ENCODE results near the gene TMSB15A.
A peak's percentile ranks its signal among the peaks of the same experiment; 100 is the strongest.
"Not testable (repeated sequence)": the region's sequence is repeated elsewhere in the genome, so short reads cannot be mapped to it uniquely, and the experiment has no call there.

Gene TMSB15A

GRCh38 chrX:102515975-102516941, at the start of gene TMSB15A:
Gene TMSB15A (minus strand): TSS chrX:102516739.
- H3K9ac ChIP-seq = peak within 1 kb of the TSS; percentile 2 to 81 (median 76); a peak in 20 of 22 replicates

DNA sequence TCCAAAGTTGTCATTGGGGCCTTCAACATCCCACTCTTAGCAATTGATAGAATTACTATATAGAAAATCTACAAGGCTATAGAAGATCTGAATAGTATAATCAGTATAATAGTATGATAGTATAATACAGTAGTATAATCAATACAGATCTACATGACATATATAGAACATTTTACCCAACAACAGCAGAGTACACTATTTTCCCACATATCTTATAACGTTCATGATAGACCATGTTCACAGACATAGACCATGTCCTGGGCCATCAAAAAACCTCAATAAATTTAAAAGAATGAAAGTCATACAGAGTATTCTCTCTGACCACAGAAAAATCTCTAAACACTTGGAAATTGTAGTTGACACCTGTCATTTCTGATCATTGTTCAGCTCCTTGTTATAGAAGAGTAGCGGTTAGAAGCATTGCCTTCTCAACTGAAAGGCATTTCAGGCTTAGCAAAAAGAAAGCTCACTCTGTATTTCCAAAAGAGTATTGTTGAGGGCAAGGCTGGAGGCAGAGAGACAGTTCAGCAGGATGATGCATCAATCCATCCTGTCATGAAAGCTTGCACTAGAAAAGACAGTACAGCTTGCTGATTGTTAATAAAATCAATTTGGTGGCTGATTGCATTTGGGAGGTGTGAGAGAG, 44.0 kb upstream of the TMSB15A start:
- Histone ChIP-seq H3K9ac (no peak overlapping the region), H3K36me3 (no peaks in the 10 kb centered on the region), H3K27ac (no peak overlapping the region), H4K20me1 (no peaks in the 10 kb centered on the region), H3K4me1 (no peaks in the 10 kb centered on the region), H3K4me2 (no peak overlapping the region), H3K4me3 (no peak overlapping the region), H3K9me3 (replicated peaks in 1 of 11) (no peaks in the 10 kb centered on the region), H3K27me3 (no peaks in the 10 kb centered on the region)
- TF ChIP-seq Cebpa-rat (IDR thresholded peaks at IDR 0.05) = no peak

More at GRCh38 chrX:102515975-102516941, at the start of gene TMSB15A:
- peak within 1 kb of the TSS in 8 of 11 experiments; percentile 65 to 77 (median 72); a peak in 14 of 22 replicates for H3K27ac ChIP-seq
- TF ChIP-seq Cebpa-rat (IDR thresholded peaks at IDR 0.05) = no peak
- H4K20me1 ChIP-seq = no peaks in the 10 kb centered on the region
- H3K9me3 ChIP-seq (replicated peaks in 1 of 11) = peaks cover 0 to 5% (median 0%) of the 10 kb centered on the region in 11 experiments; a peak in 1 of 22 replicates
- H3K36me3 ChIP-seq = peaks cover 0 to 20% (median 0%) of the 10 kb centered on the region in 11 experiments; a peak in 5 of 22 replicates
- peaks cover 0 to 7% (median 0%) of the 10 kb centered on the region in 10 experiments; a peak in 2 of 20 replicates for H3K4me1 ChIP-seq
- H3K4me3 ChIP-seq = peak within 1 kb of the TSS; percentile 51 to 70 (median 64)
- H3K4me2 ChIP-seq = peak within 1 kb of the TSS; percentile 65 to 92 (median 79)
- peaks cover 0 to 7% (median 0%) of the 10 kb centered on the region in 11 experiments; a peak in 3 of 22 replicates for H3K27me3 ChIP-seq

DNA sequence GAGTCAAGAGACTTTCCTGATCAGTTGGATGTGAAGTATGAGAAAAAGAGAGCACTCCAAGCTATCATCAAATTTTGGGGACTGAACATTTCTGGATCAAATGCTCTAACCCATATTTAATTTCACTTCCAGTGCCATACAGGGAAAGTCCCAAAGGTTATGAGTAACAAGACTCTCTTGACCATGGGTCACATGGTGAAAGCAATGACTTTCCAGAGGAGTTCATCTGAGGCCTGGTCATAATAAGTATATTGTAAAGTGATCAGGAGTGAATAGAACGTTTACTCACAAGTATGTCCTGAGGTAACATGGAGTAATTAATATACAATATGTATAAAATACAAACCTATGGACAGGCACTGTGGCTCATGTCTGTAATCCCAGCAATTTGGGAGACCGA, 42.1 kb upstream of the TMSB15A start:
- Histone ChIP-seq H3K27ac (no peak overlapping the region), H3K36me3 (no peaks in the 10 kb centered on the region), H3K9me3 (replicated peaks in 1 of 11) (no peaks in the 10 kb centered on the region), H4K20me1 (no peaks in the 10 kb centered on the region), H3K9ac (no peak overlapping the region), H3K4me1 (no peaks in the 10 kb centered on the region), H3K4me2 (no peak overlapping the region), H3K27me3 (no peaks in the 10 kb centered on the region; a peak in 2 of 22 replicates), H3K4me3 (no peak overlapping the region)
- no peak for TF ChIP-seq Cebpa-rat (IDR thresholded peaks at IDR 0.05)

DNA sequence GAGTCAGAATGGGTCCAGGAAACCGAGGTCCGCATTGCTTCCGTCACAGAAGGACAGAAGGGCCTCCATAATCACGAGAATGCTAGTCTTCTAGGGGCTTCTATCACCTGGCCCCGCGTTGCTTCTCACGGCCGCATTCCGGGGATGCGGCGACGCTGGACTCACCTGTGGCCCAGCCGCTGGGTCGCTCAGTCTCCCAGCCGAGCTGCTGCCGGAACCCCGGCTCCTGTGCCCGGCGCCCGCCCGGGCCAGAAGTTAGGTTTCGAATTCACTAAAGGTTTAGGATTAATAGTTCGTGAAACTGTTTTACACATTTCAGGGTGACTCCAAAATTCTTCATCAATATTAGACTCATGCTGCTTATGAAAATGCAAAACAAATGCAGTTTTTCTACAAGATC, 31.7 kb upstream of the TMSB15A start:
- H3K4me3 ChIP-seq = no peak overlapping the region
- no peaks in the 10 kb centered on the region for H3K27me3 ChIP-seq
- H4K20me1 ChIP-seq = no peaks in the 10 kb centered on the region
- H3K4me1 ChIP-seq = no peaks in the 10 kb centered on the region
- TF ChIP-seq Cebpa-rat (IDR thresholded peaks at IDR 0.05) = no peak
- no peaks in the 10 kb centered on the region for H3K36me3 ChIP-seq
- H3K27ac ChIP-seq = no peak overlapping the region
- H3K4me2 ChIP-seq = no peak overlapping the region
- no peaks in the 10 kb centered on the region for H3K9me3 ChIP-seq (replicated peaks in 1 of 11)
- no peak overlapping the region for H3K9ac ChIP-seq

- H3K9ac ChIP-seq = no peak overlapping the region
- no peak overlapping the region for H3K4me3 ChIP-seq
- H3K4me1 ChIP-seq = no peaks in the 10 kb centered on the region
- no peaks in the 10 kb centered on the region for H4K20me1 ChIP-seq
- H3K9me3 ChIP-seq (replicated peaks in 1 of 11) = no peaks in the 10 kb centered on the region
- TF ChIP-seq Cebpa-rat (IDR thresholded peaks at IDR 0.05) = no peak
- H3K27me3 ChIP-seq = no peaks in the 10 kb centered on the region
- H3K36me3 ChIP-seq = no peaks in the 10 kb centered on the region
- H3K4me2 ChIP-seq = no peak overlapping the region
- H3K27ac ChIP-seq = no peak overlapping the region
These were observed 30.4 kb upstream of the TMSB15A start for GRCh38 chrX:102546828-102547493.

DNA sequence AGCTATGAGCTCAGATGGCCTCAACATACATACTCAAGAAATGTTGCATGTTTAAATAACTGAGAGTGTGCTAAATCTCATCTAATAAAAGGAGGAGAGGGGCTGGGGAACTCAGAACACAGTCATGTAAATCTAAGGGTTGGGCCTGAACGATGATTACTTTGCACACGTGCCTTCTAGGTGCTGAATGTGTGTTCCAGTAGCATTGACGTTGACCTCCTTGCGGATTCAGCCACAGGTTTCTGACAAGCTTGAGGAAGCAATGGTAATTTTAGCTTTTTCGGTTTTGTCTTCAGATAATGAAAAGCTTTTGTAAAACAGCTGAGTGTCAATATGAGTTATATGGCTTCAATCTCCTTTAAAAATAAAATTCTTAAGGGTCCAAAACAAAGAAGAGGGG, 29.6 kb upstream of the TMSB15A start:
- H3K4me2 ChIP-seq; H3K9ac ChIP-seq; H3K4me3 ChIP-seq; H3K4me1 ChIP-seq; H3K36me3 ChIP-seq; H3K27me3 ChIP-seq; H3K27ac ChIP-seq; H4K20me1 ChIP-seq; H3K9me3 ChIP-seq (replicated peaks in 1 of 11): not testable (repeated sequence)

GRCh38 chrX:102535958-102536357, 19.4 kb upstream of the TMSB15A start:
- no peak overlapping the region for H3K4me2 ChIP-seq
- H3K27me3 ChIP-seq = 0 out of 22 replicates have a peak, but pooled peaks cover 0 to 3% (median 0%) of the 10 kb centered on the region in 11 experiments
- TF ChIP-seq Cebpa-rat (IDR thresholded peaks at IDR 0.05) = no peak
- no peak overlapping the region for H3K27ac ChIP-seq
- H3K9ac ChIP-seq = no peak overlapping the region
- H3K36me3 ChIP-seq = no peaks in the 10 kb centered on the region
- H3K4me1 ChIP-seq = no peaks in the 10 kb centered on the region
- H3K9me3 ChIP-seq (replicated peaks in 1 of 11) = peaks cover 0 to 11% (median 0%) of the 10 kb centered on the region in 11 experiments; a peak in 5 of 22 replicates
- H3K4me3 ChIP-seq = no peak overlapping the region
- no peaks in the 10 kb centered on the region for H4K20me1 ChIP-seq

GRCh38 chrX:102517326-102517725, 787 bp upstream of the TMSB15A start:
- Histone ChIP-seq H4K20me1 (no peaks in the 10 kb centered on the region), H3K9me3 (replicated peaks in 1 of 11) (peaks cover 0 to 5% (median 0%) of the 10 kb centered on the region in 11 experiments; a peak in 1 of 22 replicates), H3K36me3 (peaks cover 0 to 16% (median 0%) of the 10 kb centered on the region in 11 experiments; a peak in 5 of 22 replicates), H3K4me1 (peaks cover 0 to 7% (median 0%) of the 10 kb centered on the region in 10 experiments; a peak in 2 of 20 replicates), H3K4me2 (peak overlapping the region in 10 of 11 experiments; percentile 9 to 69 (median 46); a peak in 11 of 22 replicates), H3K27me3 (peaks cover 0 to 7% (median 0%) of the 10 kb centered on the region in 11 experiments; a peak in 3 of 22 replicates), H3K9ac (no peak overlapping the region), H3K27ac (no peak overlapping the region), H3K4me3 (no peak overlapping the region)
- no peak for TF ChIP-seq Cebpa-rat (IDR thresholded peaks at IDR 0.05)

All from BLaER1 treated with 17β-estradiol and CSF1 and Interleukin-3, amounts not matched to agents 10 nM and 100 nM (cell line).